GM23338 (cell line): Measurements from ENCODE around the gene OR4D1. TPM values are rescaled to one million over a fixed set of nuclear protein-coding genes. Genes with fewer than 3 reads are reported as not detected.

ENCODE experiments used
- ATAC-seq: fragments of 200-7000 bp; cut with Tn5 transposase; 3 replicates; pipeline ENCODE4 v1.9.1; 2020
- DNase-seq: peaks from one replicate; pipeline ENCODE4 v3.0.0-alpha.2; 2015; ENCODE audit warnings: low spot score
- H2AFZ ChIP-seq: fragments of 200-600 bp; sonication (generic); 2 replicates; pipeline ENCODE4 v1.8.0; 2016; ENCODE audit warnings: antibody characterized with exemption, mild to moderate bottlenecking, moderate library complexity
- H3F3A ChIP-seq: fragments of 200-600 bp; sonication (generic); replicated peaks from 2 replicates; pipeline ENCODE4 v1.8.0; 2017; ENCODE audit warnings: antibody characterized with exemption, mixed run types, low read depth
- H3K27ac ChIP-seq: fragments of 200-600 bp; sonication (generic); 2 replicates; pipeline ENCODE4 v1.6.1; 2016; ENCODE audit warnings: low read depth
- H3K27me3 ChIP-seq: fragments of 200-600 bp; sonication (generic); 2 replicates; pipeline ENCODE4 v1.8.0; 2016; ENCODE audit warnings: mild to moderate bottlenecking, mixed run types, moderate library complexity; ENCODE audit not compliant: insufficient read depth
- H3K36me3 ChIP-seq: fragments of 200-600 bp; sonication (generic); 2 replicates; pipeline ENCODE4 v1.8.0; 2016; ENCODE audit warnings: mild to moderate bottlenecking; ENCODE audit not compliant: insufficient read depth
- H3K4me1 ChIP-seq: fragments of 200-600 bp; sonication (generic); 2 replicates; pipeline ENCODE4 v1.8.0; 2016; ENCODE audit warnings: mild to moderate bottlenecking, moderate library complexity; ENCODE audit not compliant: insufficient read depth
- H3K4me2 ChIP-seq: fragments of 200-600 bp; sonication (generic); 2 replicates; pipeline ENCODE4 v1.7.1; 2017; ENCODE audit warnings: mixed run types
- H3K4me3 ChIP-seq: fragments of 200-600 bp; sonication (generic); 2 replicates; pipeline ENCODE4 v1.6.1; 2016; ENCODE audit warnings: mixed run types
- H3K79me2 ChIP-seq: fragments of 200-600 bp; sonication (generic); replicated peaks from 2 replicates; pipeline ENCODE4 v1.8.0; 2017; ENCODE audit warnings: mild to moderate bottlenecking; ENCODE audit not compliant: insufficient read depth
- H3K9me2 ChIP-seq: fragments of 200-600 bp; sonication (generic); 2 replicates; pipeline ENCODE4 v1.8.0; 2017; ENCODE audit not compliant: insufficient read depth
- H4K20me1 ChIP-seq: fragments of 200-600 bp; sonication (generic); replicated peaks from 2 replicates; pipeline ENCODE4 v1.8.0; 2017; ENCODE audit warnings: mild to moderate bottlenecking; ENCODE audit not compliant: insufficient read depth
- H3K27ac Mint-ChIP-seq: 2 replicates; pipeline ENCODE4 v1.8.0; 2020; ENCODE audit warnings: inconsistent platforms, mild to moderate bottlenecking, moderate library complexity, mixed read lengths
- H3K27me3 Mint-ChIP-seq: 3 replicates; pipeline ENCODE4 v1.8.0; 2022; ENCODE audit warnings: low read depth, mild to moderate bottlenecking, moderate library complexity, mixed read lengths, inconsistent platforms; ENCODE audit not compliant: insufficient read depth, poor library complexity
- H3K36me3 Mint-ChIP-seq: 3 replicates; pipeline ENCODE4 v1.8.0; 2021; ENCODE audit warnings: low read depth, mild to moderate bottlenecking, inconsistent platforms, moderate library complexity, mixed read lengths
- H3K4me1 Mint-ChIP-seq: 3 replicates; pipeline ENCODE4 v1.8.0; 2020; ENCODE audit warnings: mild to moderate bottlenecking, inconsistent platforms, mixed read lengths
- H3K4me3 Mint-ChIP-seq: 3 replicates; pipeline ENCODE4 v1.8.0; 2021; ENCODE audit warnings: moderate library complexity, mild to moderate bottlenecking, inconsistent platforms, mixed read lengths
- H3K9me3 Mint-ChIP-seq: 3 replicates; pipeline ENCODE4 v1.8.0; 2020; ENCODE audit warnings: moderate library complexity, mild to moderate bottlenecking, inconsistent platforms, mixed read lengths
- CTCF ChIP-seq, 2 experiments: fragments of 200-600 bp in 1 of 2; sonication (generic) in 1 of 2; conservative IDR thresholded peaks; 2 replicates each; pipeline versions ENCODE4 v1.5.1 to v1.6.1; 2016 to 2017; ENCODE audit warnings: antibody characterized with exemption in 2 of 2, low read depth in 2 of 2, mild to moderate bottlenecking in 2 of 2, moderate library complexity in 1 of 2
- ETS1 ChIP-seq: IDR thresholded peaks from 2 replicates; pipeline ENCODE4 v1.6.1; 2016; ENCODE audit warnings: antibody characterized with exemption
- EZH2phosphoT487 ChIP-seq: fragments of 200-600 bp; sonication (generic); IDR thresholded peaks from one replicate; pipeline ENCODE4 v1.8.1; 2018; ENCODE audit warnings: antibody characterized with exemption; ENCODE audit not compliant: unreplicated experiment
- NANOG ChIP-seq: IDR thresholded peaks from 2 replicates; pipeline ENCODE4 v1.6.1; 2016; ENCODE audit warnings: antibody characterized with exemption, borderline replicate concordance
- STAT1 ChIP-seq: IDR thresholded peaks from one replicate; pipeline ENCODE4 v1.6.1; 2016; ENCODE audit warnings: antibody characterized with exemption; ENCODE audit not compliant: unreplicated experiment
- ZNF331 ChIP-seq: fragments of 250-450 bp; sonication (Bioruptor Pico); IDR thresholded peaks from 2 replicates; pipeline ENCODE4 v1.5.0; 2020; ENCODE audit warnings: low read depth, mild to moderate bottlenecking, moderate library complexity
- polyA plus RNA-seq: library from polyadenylated mRNA; unstranded; fragments of >200 nt; fragmentation: Nextera tagmentation; extraction: Ambion mirVana; gene quantifications from 2 replicates; pipeline ENCODE4 v1.2.1, GENCODE V29; 2016
- total RNA-seq: library from RNA; depleted of rRNA; stranded (reverse); fragments of >200 nt; shearing (Covaris generic); gene quantifications from 2 replicates; pipeline ENCODE4 v1.2.3, GENCODE V29; 2014
- TF ChIP-seq, protein P1 (sequence below): fragments of 250-450 bp; sonication (Bioruptor Pico); IDR thresholded peaks from 2 replicates; pipeline ENCODE4 v1.5.0; 2020; ENCODE audit warnings: mild to moderate bottlenecking, moderate library complexity

The OR4D1 gene
- total and polyA plus RNA-seq, 2 experiments from 2014 or later: 0.10 to 0.50 TPM

GRCh38 chr17:58150394-58150793 is 2.2 kb downstream of the OR4D1 start:
- Mint-ChIP-seq H3K36me3 (no peaks in the 10 kb centered on the region), H3K27ac (no peak overlapping the region), H3K4me1 (peaks cover 3% of the 10 kb centered on the region; the same call in 2 of the 3 replicates), H3K27me3 (peaks cover 7% of the 10 kb centered on the region), H3K4me3 (no peak overlapping the region), H3K9me3 (no peaks in the 10 kb centered on the region)
- Histone ChIP-seq H3K4me3 (no peak overlapping the region), H3K4me2 (no peak overlapping the region), H3K4me1 (no peaks in the 10 kb centered on the region), H3F3A (no peaks in the 10 kb centered on the region), H3K36me3 (no peaks in the 10 kb centered on the region), H3K27ac (no peak overlapping the region), H4K20me1 (no peaks in the 10 kb centered on the region), H2AFZ (no peak overlapping the region), H3K27me3 (peaks cover 10% of the 10 kb centered on the region; the same call in 1 of the 2 replicates), H3K79me2 (no peaks in the 10 kb centered on the region), H3K9me2 (no peaks in the 10 kb centered on the region; the same call in 1 of the 2 replicates)
- no peak for ATAC-seq
- DNase-seq: no peak
- no peak for TF ChIP-seq EZH2phosphoT487
- TF ChIP-seq NANOG: no peak
- no peak for TF ChIP-seq STAT1
- TF ChIP-seq, protein P1, sequence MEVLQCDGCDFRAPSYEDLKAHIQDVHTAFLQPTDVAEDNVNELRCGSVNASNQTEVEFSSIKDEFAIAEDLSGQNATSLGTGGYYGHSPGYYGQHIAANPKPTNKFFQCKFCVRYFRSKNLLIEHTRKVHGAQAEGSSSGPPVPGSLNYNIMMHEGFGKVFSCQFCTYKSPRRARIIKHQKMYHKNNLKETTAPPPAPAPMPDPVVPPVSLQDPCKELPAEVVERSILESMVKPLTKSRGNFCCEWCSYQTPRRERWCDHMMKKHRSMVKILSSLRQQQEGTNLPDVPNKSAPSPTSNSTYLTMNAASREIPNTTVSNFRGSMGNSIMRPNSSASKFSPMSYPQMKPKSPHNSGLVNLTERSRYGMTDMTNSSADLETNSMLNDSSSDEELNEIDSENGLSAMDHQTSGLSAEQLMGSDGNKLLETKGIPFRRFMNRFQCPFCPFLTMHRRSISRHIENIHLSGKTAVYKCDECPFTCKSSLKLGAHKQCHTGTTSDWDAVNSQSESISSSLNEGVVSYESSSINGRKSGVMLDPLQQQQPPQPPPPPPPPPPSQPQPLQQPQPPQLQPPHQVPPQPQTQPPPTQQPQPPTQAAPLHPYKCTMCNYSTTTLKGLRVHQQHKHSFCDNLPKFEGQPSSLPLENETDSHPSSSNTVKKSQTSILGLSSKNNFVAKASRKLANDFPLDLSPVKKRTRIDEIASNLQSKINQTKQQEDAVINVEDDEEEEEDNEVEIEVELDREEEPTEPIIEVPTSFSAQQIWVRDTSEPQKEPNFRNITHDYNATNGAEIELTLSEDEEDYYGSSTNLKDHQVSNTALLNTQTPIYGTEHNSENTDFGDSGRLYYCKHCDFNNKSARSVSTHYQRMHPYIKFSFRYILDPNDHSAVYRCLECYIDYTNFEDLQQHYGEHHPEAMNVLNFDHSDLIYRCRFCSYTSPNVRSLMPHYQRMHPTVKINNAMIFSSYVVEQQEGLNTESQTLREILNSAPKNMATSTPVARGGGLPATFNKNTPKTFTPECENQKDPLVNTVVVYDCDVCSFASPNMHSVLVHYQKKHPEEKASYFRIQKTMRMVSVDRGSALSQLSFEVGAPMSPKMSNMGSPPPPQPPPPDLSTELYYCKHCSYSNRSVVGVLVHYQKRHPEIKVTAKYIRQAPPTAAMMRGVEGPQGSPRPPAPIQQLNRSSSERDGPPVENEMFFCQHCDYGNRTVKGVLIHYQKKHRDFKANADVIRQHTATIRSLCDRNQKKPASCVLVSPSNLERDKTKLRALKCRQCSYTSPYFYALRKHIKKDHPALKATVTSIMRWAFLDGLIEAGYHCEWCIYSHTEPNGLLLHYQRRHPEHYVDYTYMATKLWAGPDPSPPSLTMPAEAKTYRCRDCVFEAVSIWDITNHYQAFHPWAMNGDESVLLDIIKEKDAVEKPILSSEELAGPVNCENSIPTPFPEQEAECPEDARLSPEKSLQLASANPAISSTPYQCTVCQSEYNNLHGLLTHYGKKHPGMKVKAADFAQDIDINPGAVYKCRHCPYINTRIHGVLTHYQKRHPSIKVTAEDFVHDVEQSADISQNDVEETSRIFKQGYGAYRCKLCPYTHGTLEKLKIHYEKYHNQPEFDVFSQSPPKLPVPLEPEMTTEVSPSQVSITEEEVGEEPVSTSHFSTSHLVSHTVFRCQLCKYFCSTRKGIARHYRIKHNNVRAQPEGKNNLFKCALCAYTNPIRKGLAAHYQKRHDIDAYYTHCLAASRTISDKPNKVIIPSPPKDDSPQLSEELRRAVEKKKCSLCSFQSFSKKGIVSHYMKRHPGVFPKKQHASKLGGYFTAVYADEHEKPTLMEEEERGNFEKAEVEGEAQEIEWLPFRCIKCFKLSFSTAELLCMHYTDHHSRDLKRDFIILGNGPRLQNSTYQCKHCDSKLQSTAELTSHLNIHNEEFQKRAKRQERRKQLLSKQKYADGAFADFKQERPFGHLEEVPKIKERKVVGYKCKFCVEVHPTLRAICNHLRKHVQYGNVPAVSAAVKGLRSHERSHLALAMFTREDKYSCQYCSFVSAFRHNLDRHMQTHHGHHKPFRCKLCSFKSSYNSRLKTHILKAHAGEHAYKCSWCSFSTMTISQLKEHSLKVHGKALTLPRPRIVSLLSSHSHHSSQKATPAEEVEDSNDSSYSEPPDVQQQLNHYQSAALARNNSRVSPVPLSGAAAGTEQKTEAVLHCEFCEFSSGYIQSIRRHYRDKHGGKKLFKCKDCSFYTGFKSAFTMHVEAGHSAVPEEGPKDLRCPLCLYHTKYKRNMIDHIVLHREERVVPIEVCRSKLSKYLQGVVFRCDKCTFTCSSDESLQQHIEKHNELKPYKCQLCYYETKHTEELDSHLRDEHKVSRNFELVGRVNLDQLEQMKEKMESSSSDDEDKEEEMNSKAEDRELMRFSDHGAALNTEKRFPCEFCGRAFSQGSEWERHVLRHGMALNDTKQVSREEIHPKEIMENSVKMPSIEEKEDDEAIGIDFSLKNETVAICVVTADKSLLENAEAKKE (CRISPR knock-in tag): no peak
- no peak for TF ChIP-seq CTCF (conservative IDR thresholded peaks at IDR 0.05; ENCODE audit: low read depth in 2 of 2)
- TF ChIP-seq ZNF331: no peak
- no peak for TF ChIP-seq ETS1
